Measurements from ENCODE around the gene SYPL2. TPM values are rescaled to one million over a fixed set of nuclear protein-coding genes. Genes with fewer than 3 reads are reported as not detected.

Gene SYPL2
- total and polyA plus RNA-seq, 2 donors (not counting 1 experiment from before 2014, with no cell fraction given) = not detected

- no peak overlapping the region for H3K4me3 Mint-ChIP-seq
- Histone ChIP-seq H3K9ac (ENCODE audit: low read length) (no peak overlapping the region), H3K79me2 (ENCODE audit: control insufficient read depth, insufficient read depth, low read length) (no peaks in the 10 kb centered on the region), H3K36me3 (replicated peaks in 1 of 2; ENCODE audit: control extremely low read depth in 1 of 2, control insufficient read depth in 1 of 2, extremely low read depth in 1 of 2, insufficient read depth in 2 of 2, low read length in 1 of 2) (no peaks in the 10 kb centered on the region), H4K20me1 (ENCODE audit: control insufficient read depth, insufficient read depth, low read length, poor library complexity, severe bottlenecking) (no peaks in the 10 kb centered on the region), H3K4me1 (ENCODE audit: control insufficient read depth in 2 of 2, insufficient read depth in 2 of 2, low read length in 2 of 2) (no peaks in the 10 kb centered on the region), H3K27me3 (replicated peaks in 1 of 4; ENCODE audit: control extremely low read depth in 1 of 4, control insufficient read depth in 3 of 4, insufficient read depth in 4 of 4, low read length in 3 of 4) (peaks cover 0 to 71% (median 31%) of the 10 kb centered on the region in 4 experiments), H3K9me3 (ENCODE audit: control extremely low read depth in 1 of 3, control insufficient read depth in 2 of 3, insufficient read depth in 1 of 3, low read length in 2 of 3) (peaks cover 0 to 5% (median 0%) of the 10 kb centered on the region in 3 donors), H2AFZ (ENCODE audit: insufficient read depth, low read depth, low read length, poor library complexity, severe bottlenecking) (no peak overlapping the region), H3K4me3 (ENCODE audit: control extremely low read depth in 1 of 5, extremely low read depth in 1 of 5, insufficient read depth in 1 of 5, low read depth in 2 of 5, low read length in 4 of 5) (no peak overlapping the region), H3K4me2 (replicated peaks; ENCODE audit: low read depth, low read length, poor library complexity, severe bottlenecking) (no peak overlapping the region), H3K27ac (ENCODE audit: low read length in 2 of 2) (no peak overlapping the region)
- ATAC-seq (ENCODE audit: low read depth) (no peak), DNase-seq (no peak)
- peaks cover 74% of the 10 kb centered on the region for H3K27me3 Mint-ChIP-seq
- POLR2A ChIA-PET = no interaction called here
- no peak for TF ChIP-seq EZH2 (IDR thresholded peaks at IDR 0.05; ENCODE audit: borderline replicate concordance, insufficient read depth, low read depth, low read length, poor library complexity, severe bottlenecking)
- intact Hi-C loops (cut with micrococcal nuclease) = no loop called here
- H3K4me1 Mint-ChIP-seq = no peaks in the 10 kb centered on the region
- CTCF ChIA-PET = no interaction called here
- H3K27ac Mint-ChIP-seq = no peak overlapping the region
- no peaks in the 10 kb centered on the region for H3K9me3 Mint-ChIP-seq (ENCODE audit: insufficient read depth)
- WGBS (ENCODE audit: insufficient coverage) = 47% methylated on average over 1 of the region's 1 CpG
Measured at GRCh38 chr1:109474697-109475096, 8.4 kb downstream of the SYPL2 start.

DNA sequence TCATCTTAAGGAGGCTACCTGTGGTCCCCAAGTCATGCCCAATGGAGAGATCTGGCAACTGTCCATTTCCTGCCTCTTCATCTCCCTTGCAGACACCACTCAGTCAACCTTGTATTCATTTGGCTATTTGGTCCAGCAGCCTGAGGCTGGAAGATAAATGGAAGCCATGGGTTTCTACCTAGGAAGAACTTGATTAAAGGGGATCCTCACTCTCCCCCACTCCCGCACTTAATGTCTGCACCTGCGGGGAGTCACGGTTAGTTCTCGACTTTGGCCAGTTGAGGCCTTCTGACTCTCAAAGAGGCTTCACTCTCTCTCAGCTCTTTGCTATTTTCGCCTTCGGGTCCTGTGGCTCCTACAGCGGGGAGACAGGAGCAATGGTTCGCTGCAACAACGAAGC, 8.9 kb downstream of the SYPL2 start:
- H3K4me1 Mint-ChIP-seq = no peaks in the 10 kb centered on the region
- no peak overlapping the region for H3K4me3 Mint-ChIP-seq

More for the DNA sequence above, 8.9 kb downstream of the SYPL2 start:
- Histone ChIP-seq H3K27ac (ENCODE audit: low read length in 2 of 2) (no peak overlapping the region), H3K9me3 (ENCODE audit: control extremely low read depth in 1 of 3, control insufficient read depth in 2 of 3, insufficient read depth in 1 of 3, low read length in 2 of 3) (peaks cover 0 to 5% (median 0%) of the 10 kb centered on the region in 3 donors), H3K4me1 (ENCODE audit: control insufficient read depth in 2 of 2, insufficient read depth in 2 of 2, low read length in 2 of 2) (no peaks in the 10 kb centered on the region), H3K9ac (ENCODE audit: low read length) (no peak overlapping the region), H3K27me3 (replicated peaks in 1 of 4; ENCODE audit: control extremely low read depth in 1 of 4, control insufficient read depth in 3 of 4, insufficient read depth in 4 of 4, low read length in 3 of 4) (peaks cover 0 to 70% (median 26%) of the 10 kb centered on the region in 4 experiments), H3K4me3 (ENCODE audit: control extremely low read depth in 1 of 5, extremely low read depth in 1 of 5, insufficient read depth in 1 of 5, low read depth in 2 of 5, low read length in 4 of 5) (no peak overlapping the region), H3K4me2 (replicated peaks; ENCODE audit: low read depth, low read length, poor library complexity, severe bottlenecking) (no peak overlapping the region), H4K20me1 (ENCODE audit: control insufficient read depth, insufficient read depth, low read length, poor library complexity, severe bottlenecking) (no peaks in the 10 kb centered on the region), H3K79me2 (ENCODE audit: control insufficient read depth, insufficient read depth, low read length) (no peaks in the 10 kb centered on the region), H2AFZ (ENCODE audit: insufficient read depth, low read depth, low read length, poor library complexity, severe bottlenecking) (no peak overlapping the region), H3K36me3 (replicated peaks in 1 of 2; ENCODE audit: control extremely low read depth in 1 of 2, control insufficient read depth in 1 of 2, extremely low read depth in 1 of 2, insufficient read depth in 2 of 2, low read length in 1 of 2) (no peaks in the 10 kb centered on the region)
- ChIA-PET CTCF (no interaction called here), POLR2A (no interaction called here)
- no peak for DNase-seq
- H3K9me3 Mint-ChIP-seq (ENCODE audit: insufficient read depth) = no peaks in the 10 kb centered on the region
- peaks cover 75% of the 10 kb centered on the region for H3K27me3 Mint-ChIP-seq
- intact Hi-C loops (cut with micrococcal nuclease) = no loop called here
- no peak overlapping the region for H3K27ac Mint-ChIP-seq
- TF ChIP-seq CTCF (IDR thresholded peaks at IDR 0.05) (no peak), EZH2 (IDR thresholded peaks at IDR 0.05; ENCODE audit: borderline replicate concordance, insufficient read depth, low read depth, low read length, poor library complexity, severe bottlenecking) (no peak)
- WGBS (ENCODE audit: insufficient coverage) = 88% methylated on average over 9 of the region's 9 CpGs
- no peak for ATAC-seq (ENCODE audit: low read depth)

Data from B cell (primary cell).